ENCODE data around the gene DCAF6.
"Not testable (repeated sequence)": the region's sequence is repeated elsewhere in the genome, so short reads cannot be mapped to it uniquely, and the experiment has no call there.

Gene DCAF6

GRCh38 chr1:167936068-167936929, at the start of gene DCAF6:
Gene DCAF6, plus strand, starts transcription at chr1:167936683. Its CDS starts 229 bp downstream, at chr1:167936912.
- DNase-seq (ENCODE audit: low spot score) = peak; percentile 99

- DNase-seq (ENCODE audit: low spot score) = not testable (repeated sequence)
Observed at GRCh38 chr1:167887187-167887586, 49.3 kb upstream of the DCAF6 start.

- DNase-seq (ENCODE audit: low spot score) = no peak
Observed at GRCh38 chr1:167890400-167890799, 46.1 kb upstream of the DCAF6 start.

GRCh38 chr1:167893798-167894197, 42.7 kb upstream of the DCAF6 start:
- DNase-seq (ENCODE audit: low spot score) = no peak

- DNase-seq (ENCODE audit: low spot score) = no peak
Observed at GRCh38 chr1:167898578-167899222, 37.8 kb upstream of the DCAF6 start.

- DNase-seq (ENCODE audit: low spot score) = no peak
Observed at GRCh38 chr1:167899253-167899681, 37.2 kb upstream of the DCAF6 start.

GRCh38 chr1:167900907-167901306, 35.6 kb upstream of the DCAF6 start:
- no peak for DNase-seq (ENCODE audit: low spot score)

GRCh38 chr1:167904652-167905130, 31.8 kb upstream of the DCAF6 start:
- peak; percentile 70 for DNase-seq (ENCODE audit: low spot score)

- DNase-seq (ENCODE audit: low spot score) = no peak
Observed at GRCh38 chr1:167905182-167905581, 31.3 kb upstream of the DCAF6 start.

GRCh38 chr1:167905671-167906070, 30.8 kb upstream of the DCAF6 start:
- no peak for DNase-seq (ENCODE audit: low spot score)

GRCh38 chr1:167909691-167910180, 26.7 kb upstream of the DCAF6 start:
- peak; percentile 65 for DNase-seq (ENCODE audit: low spot score)

- no peak for DNase-seq (ENCODE audit: low spot score)
Observed at GRCh38 chr1:167910530-167910929, 26.0 kb upstream of the DCAF6 start.

- peak; percentile 31 for DNase-seq (ENCODE audit: low spot score)
Observed at GRCh38 chr1:167911413-167911812, 25.1 kb upstream of the DCAF6 start.

GRCh38 chr1:167912294-167912693, 24.2 kb upstream of the DCAF6 start:
- no peak for DNase-seq (ENCODE audit: low spot score)

- DNase-seq (ENCODE audit: low spot score) = no peak
Observed at GRCh38 chr1:167913895-167914496, 22.5 kb upstream of the DCAF6 start, which contains the start of gene ADCY10. Gene ADCY10, minus strand, starts transcription at chr1:167914134. Its CDS starts 8,994 bp downstream, at chr1:167905140.

GRCh38 chr1:167915569-167915968, 20.9 kb upstream of the DCAF6 start:
- DNase-seq (ENCODE audit: low spot score) = no peak

- DNase-seq (ENCODE audit: low spot score) = peak; percentile 15
Observed at GRCh38 chr1:167916766-167917511, 19.5 kb upstream of the DCAF6 start.

- no peak for DNase-seq (ENCODE audit: low spot score)
Observed at GRCh38 chr1:167922023-167922422, 14.5 kb upstream of the DCAF6 start.

- DNase-seq (ENCODE audit: low spot score) = peak; percentile 41
Observed at GRCh38 chr1:167922611-167923074, 13.8 kb upstream of the DCAF6 start.

- DNase-seq (ENCODE audit: low spot score) = no peak
Observed at GRCh38 chr1:167923324-167924056, 13.0 kb upstream of the DCAF6 start.

GRCh38 chr1:167924102-167924501, 12.4 kb upstream of the DCAF6 start:
- DNase-seq (ENCODE audit: low spot score) = no peak

Measured in kidney tubule cell (primary cell).